ENCODE measurements around the gene OTULIN. TPM values are rescaled to one million over a fixed set of nuclear protein-coding genes. Genes with fewer than 3 reads are reported as not detected.
A peak's percentile ranks its signal among the peaks of the same experiment; 100 is the strongest.

OTULIN gene
- total RNA-seq (2012; rRNA removed), result 14.2 and 18.8 TPM in 2 replicates

DNA sequence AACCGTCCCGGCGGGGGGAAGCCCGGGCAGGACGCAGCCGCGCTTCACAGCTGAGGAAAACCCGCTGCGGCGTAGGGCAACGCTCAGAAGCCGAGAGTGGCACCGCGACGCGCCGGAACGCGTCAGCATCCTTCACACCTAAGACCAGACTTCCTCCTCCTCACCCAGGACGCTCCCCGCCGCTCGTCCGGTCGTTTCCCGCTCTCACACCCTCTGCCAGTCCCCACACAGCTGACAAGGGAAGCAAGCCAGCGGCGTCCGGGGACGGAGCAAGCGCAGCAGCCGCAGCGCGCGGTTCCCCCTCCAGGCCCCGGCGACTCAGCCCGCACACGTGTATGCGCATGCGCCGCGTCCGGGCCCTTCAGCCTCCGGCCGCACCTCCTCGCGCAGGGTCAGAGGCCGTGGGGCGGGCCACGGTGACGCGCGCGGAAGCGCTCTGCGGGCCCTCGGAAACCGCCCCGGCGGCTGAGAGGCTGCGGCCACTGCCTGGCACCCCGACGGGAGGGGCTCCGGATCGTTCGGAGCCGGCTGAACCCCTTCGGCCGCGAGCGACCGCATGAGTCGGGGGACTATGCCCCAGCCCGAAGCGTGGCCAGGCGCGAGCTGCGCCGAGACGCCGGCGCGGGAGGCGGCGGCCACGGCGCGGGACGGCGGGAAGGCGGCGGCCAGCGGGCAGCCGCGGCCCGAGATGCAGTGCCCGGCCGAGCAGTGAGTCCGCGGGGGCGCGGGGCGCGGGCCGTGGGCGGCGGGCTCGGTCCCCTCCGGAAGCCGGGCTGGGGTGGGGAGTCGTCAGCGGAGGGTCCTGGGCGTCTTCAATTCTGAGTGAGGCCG, at the start of gene OTULIN:
Gene OTULIN, plus strand, starts transcription at position 449 of the 831 bp plus-strand sequence. Its CDS starts 108 bp downstream, at position 557.
- Histone ChIP-seq H3K4me1 (ENCODE audit: control insufficient read depth, insufficient read depth, low read length) (peaks cover 31% of the 10 kb centered on the region), H3K4me2 (ENCODE audit: low read length) (peak within 1 kb of the TSS; percentile 85), H3K9me3 (replicated peaks; ENCODE audit: low read length) (no peaks in the 10 kb centered on the region), H3K36me3 (ENCODE audit: insufficient read depth, low read length) (no peaks in the 10 kb centered on the region), H3K4me3 (ENCODE audit: low read length) (peak within 1 kb of the TSS; percentile 79), H3K9ac (ENCODE audit: low read depth, low read length) (peak within 1 kb of the TSS; percentile 84), H3K27me3 (ENCODE audit: control insufficient read depth, insufficient read depth, low read length) (no peaks in the 10 kb centered on the region)

DNA sequence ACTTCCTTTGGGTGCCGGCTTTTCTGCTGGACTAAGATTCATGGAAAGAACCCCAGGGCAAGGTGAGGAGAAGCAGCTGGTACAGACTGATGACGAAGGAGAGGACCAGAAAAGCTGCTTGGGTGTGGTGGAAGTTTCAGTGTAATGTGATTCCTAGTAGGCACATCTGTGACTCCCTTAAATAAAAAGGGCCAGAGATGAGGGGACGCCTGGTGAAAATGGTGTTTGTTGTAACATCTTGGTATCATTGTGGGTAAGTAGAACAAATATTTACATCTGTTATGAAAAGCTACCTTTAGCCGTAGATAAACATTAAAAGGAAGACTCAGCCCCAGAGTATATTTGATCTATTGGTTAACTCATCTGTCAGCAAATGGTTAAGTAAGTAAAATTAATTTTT, 49.2 kb upstream of the OTULIN start:
- H3K4me1 ChIP-seq (ENCODE audit: control insufficient read depth, insufficient read depth, low read length), result no peaks in the 10 kb centered on the region

DNA sequence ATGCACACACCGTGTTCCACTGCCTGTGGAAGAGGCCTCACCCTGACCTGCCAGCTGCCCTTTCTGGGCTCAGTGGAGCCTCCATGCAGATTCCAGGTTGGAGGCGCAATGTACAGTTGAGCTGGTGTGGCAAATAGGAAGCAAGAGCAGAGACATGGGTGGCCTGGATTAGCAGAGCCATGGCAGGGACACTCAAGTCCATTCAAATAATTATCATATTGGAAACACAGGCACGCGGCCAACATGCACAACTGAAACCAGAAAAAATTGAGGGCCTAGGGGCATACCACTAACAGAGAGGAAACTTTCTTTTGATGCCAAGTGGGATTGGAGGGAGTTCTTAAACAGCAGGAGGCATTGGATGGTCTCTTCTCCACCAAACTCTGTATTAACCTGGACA, 47.1 kb upstream of the OTULIN start:
- Histone ChIP-seq H3K4me1 (ENCODE audit: control insufficient read depth, insufficient read depth, low read length) (no peaks in the 10 kb centered on the region), H3K36me3 (ENCODE audit: insufficient read depth, low read length) (no peaks in the 10 kb centered on the region), H3K4me2 (ENCODE audit: low read length) (no peak overlapping the region)

More for the DNA sequence above, 49.2 kb upstream of the OTULIN start:
- H3K4me2 ChIP-seq (ENCODE audit: low read length), result no peak overlapping the region
- no peak overlapping the region for H3K9ac ChIP-seq (ENCODE audit: low read depth, low read length)
- no peak overlapping the region for H3K4me3 ChIP-seq (ENCODE audit: low read length)
- H3K27me3 ChIP-seq (ENCODE audit: control insufficient read depth, insufficient read depth, low read length), result peaks cover 39% of the 10 kb centered on the region
- no peaks in the 10 kb centered on the region for H3K9me3 ChIP-seq (replicated peaks; ENCODE audit: low read length)
- H3K36me3 ChIP-seq (ENCODE audit: insufficient read depth, low read length), result no peaks in the 10 kb centered on the region

DNA sequence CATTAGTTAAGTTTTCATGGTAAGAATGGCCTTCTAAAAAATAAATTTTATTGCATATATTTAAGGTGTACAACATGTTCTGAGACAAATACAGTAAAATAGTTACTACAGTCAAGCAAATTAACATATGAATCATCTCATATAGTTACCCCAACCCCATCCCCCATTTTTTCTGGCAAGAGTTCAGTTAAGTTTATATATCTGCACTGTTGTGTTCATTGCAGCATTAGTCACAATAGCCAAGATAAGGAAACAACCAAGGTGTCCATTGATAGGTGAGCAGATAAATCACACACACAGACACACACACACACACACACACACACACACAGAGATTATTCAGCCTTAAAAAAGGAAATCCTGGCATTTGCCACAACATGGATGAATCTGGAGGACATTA, 37.2 kb upstream of the OTULIN start:
- Histone ChIP-seq H3K9me3 (replicated peaks; ENCODE audit: low read length) (no peaks in the 10 kb centered on the region), H3K4me1 (ENCODE audit: control insufficient read depth, insufficient read depth, low read length) (no peaks in the 10 kb centered on the region), H3K4me3 (ENCODE audit: low read length) (no peak overlapping the region), H3K4me2 (ENCODE audit: low read length) (no peak overlapping the region), H3K27me3 (ENCODE audit: control insufficient read depth, insufficient read depth, low read length) (peaks cover 21% of the 10 kb centered on the region), H3K9ac (ENCODE audit: low read depth, low read length) (no peak overlapping the region), H3K36me3 (ENCODE audit: insufficient read depth, low read length) (no peaks in the 10 kb centered on the region)

More for the DNA sequence above, 47.1 kb upstream of the OTULIN start:
- Histone ChIP-seq H3K9me3 (replicated peaks; ENCODE audit: low read length) (no peaks in the 10 kb centered on the region), H3K9ac (ENCODE audit: low read depth, low read length) (no peak overlapping the region), H3K4me3 (ENCODE audit: low read length) (no peak overlapping the region), H3K27me3 (ENCODE audit: control insufficient read depth, insufficient read depth, low read length) (peaks cover 44% of the 10 kb centered on the region)

DNA sequence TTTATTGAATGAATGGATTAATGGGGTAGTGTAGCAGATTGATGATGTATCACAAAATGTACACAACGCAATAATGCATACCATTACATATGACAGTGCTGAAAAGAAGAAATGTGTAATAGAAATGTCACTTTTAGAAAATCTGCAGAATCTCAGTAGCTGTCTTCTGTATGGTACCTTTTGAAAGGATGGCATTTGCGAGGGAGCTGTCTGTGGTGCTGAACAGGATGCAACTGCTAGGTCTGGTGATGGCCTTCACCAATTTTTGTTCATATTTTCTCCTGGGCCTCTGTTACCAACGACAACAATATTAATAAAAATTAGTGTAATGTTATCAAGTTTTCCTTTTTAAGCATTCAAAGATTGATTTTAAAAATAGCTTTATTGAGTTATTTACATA, 36.2 kb upstream of the OTULIN start:
- Histone ChIP-seq H3K9me3 (replicated peaks; ENCODE audit: low read length) (no peaks in the 10 kb centered on the region), H3K4me3 (ENCODE audit: low read length) (no peak overlapping the region), H3K27me3 (ENCODE audit: control insufficient read depth, insufficient read depth, low read length) (peaks cover 21% of the 10 kb centered on the region), H3K9ac (ENCODE audit: low read depth, low read length) (no peak overlapping the region), H3K4me2 (ENCODE audit: low read length) (no peak overlapping the region), H3K4me1 (ENCODE audit: control insufficient read depth, insufficient read depth, low read length) (no peaks in the 10 kb centered on the region), H3K36me3 (ENCODE audit: insufficient read depth, low read length) (no peaks in the 10 kb centered on the region)

DNA sequence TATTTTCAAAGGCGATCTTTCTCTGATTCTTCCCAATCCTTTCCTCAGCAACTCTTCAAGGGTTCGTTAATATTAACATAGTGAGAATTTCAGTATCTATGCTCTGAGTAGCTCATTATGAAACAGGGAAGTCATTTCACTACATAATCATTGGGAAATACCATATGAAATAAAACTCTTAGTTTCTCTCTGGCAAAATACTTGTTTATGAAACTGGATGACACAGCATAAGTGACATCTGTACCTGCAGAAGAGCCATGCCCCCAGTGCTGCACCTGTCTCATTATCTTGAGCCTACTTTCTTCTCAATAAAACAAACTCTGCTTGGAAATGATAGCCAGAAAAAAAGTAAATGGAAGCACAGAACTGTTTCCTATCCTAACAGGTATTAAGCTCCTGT, 33.8 kb upstream of the OTULIN start:
- no peak overlapping the region for H3K9ac ChIP-seq (ENCODE audit: low read depth, low read length)
- no peak overlapping the region for H3K4me2 ChIP-seq (ENCODE audit: low read length)
- no peaks in the 10 kb centered on the region for H3K9me3 ChIP-seq (replicated peaks; ENCODE audit: low read length)
- H3K27me3 ChIP-seq (ENCODE audit: control insufficient read depth, insufficient read depth, low read length), result peaks cover 11% of the 10 kb centered on the region
- H3K4me3 ChIP-seq (ENCODE audit: low read length), result no peak overlapping the region
- no peaks in the 10 kb centered on the region for H3K36me3 ChIP-seq (ENCODE audit: insufficient read depth, low read length)
- H3K4me1 ChIP-seq (ENCODE audit: control insufficient read depth, insufficient read depth, low read length), result no peaks in the 10 kb centered on the region

DNA sequence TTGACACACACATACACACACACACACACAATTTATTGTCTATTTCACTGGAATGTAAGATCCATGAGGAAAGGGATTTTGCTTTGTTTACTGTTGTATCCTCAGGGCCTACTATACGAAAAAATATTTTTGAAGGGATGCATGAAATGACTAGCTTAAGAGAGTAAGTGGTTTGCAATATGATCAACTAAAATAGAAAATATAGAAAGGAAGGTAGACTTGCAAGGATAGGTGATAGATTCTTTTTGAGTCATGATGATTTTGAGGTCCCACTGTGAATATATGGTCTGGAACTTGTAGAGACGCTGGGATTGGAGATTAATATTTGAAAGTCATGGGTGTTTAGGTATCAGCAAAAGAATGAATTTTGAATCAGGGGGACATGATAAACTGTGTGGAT, 28.9 kb upstream of the OTULIN start:
- H3K4me1 ChIP-seq (ENCODE audit: control insufficient read depth, insufficient read depth, low read length), result no peaks in the 10 kb centered on the region
- no peak overlapping the region for H3K9ac ChIP-seq (ENCODE audit: low read depth, low read length)
- H3K36me3 ChIP-seq (ENCODE audit: insufficient read depth, low read length), result no peaks in the 10 kb centered on the region
- no peak overlapping the region for H3K4me3 ChIP-seq (ENCODE audit: low read length)
- no peaks in the 10 kb centered on the region for H3K9me3 ChIP-seq (replicated peaks; ENCODE audit: low read length)
- no peak overlapping the region for H3K4me2 ChIP-seq (ENCODE audit: low read length)
- H3K27me3 ChIP-seq (ENCODE audit: control insufficient read depth, insufficient read depth, low read length), result peaks cover 47% of the 10 kb centered on the region

DNA sequence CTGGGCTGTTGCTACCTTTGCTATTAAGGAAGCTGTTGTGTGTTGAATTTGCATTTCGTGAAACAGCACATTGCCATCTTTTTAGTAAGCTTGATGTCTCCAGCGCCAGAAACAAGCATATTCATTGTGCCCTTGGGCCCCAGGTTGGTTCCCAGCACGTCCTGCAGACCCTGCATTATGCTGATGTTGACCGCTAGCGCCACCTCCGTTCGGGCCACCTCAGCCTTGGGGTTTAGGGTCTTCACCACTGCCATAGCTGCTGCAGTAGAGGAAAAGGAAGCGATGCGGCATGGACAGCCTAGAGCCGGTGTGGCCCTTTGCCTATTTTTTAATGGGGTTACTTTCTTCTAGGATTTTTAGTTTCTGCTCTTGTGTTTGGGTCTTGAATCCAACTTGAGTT, 23.8 kb upstream of the OTULIN start:
- H3K4me1 ChIP-seq (ENCODE audit: control insufficient read depth, insufficient read depth, low read length), result no peaks in the 10 kb centered on the region
- no peak overlapping the region for H3K4me2 ChIP-seq (ENCODE audit: low read length)
- peaks cover 66% of the 10 kb centered on the region for H3K27me3 ChIP-seq (ENCODE audit: control insufficient read depth, insufficient read depth, low read length)
- no peak overlapping the region for H3K4me3 ChIP-seq (ENCODE audit: low read length)
- no peaks in the 10 kb centered on the region for H3K9me3 ChIP-seq (replicated peaks; ENCODE audit: low read length)
- H3K9ac ChIP-seq (ENCODE audit: low read depth, low read length), result no peak overlapping the region
- no peaks in the 10 kb centered on the region for H3K36me3 ChIP-seq (ENCODE audit: insufficient read depth, low read length)

DNA sequence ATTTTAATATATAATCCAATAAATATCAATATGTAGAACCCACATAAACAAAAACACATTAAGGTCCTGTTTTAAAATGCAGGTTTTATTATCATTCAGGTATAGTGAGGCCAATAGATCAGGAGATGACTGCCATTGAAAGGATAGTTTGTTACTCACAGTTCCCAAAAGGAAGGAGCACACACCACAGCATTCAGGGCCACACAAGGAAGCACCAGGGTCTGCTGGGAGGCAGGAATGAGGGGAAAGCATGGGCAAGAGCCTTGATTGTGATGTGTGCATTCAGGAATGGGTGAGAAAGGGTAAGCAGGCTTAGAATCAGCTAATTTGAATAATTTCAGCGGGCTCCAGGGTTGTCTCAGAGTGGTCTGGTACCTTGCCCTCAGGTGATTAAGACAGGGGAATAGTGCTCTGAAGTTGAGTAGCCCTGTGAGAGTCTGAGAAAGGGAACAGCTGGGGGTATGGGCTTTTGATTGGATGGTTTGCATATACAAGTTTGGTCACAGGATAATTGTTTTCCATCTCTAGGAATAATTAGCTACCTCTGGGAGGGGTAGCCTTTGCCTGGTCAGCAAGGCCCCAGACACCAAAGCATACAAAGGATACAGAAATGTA, 19.8 kb upstream of the OTULIN start:
- no peak overlapping the region for H3K4me3 ChIP-seq (ENCODE audit: low read length)
- H3K4me1 ChIP-seq (ENCODE audit: control insufficient read depth, insufficient read depth, low read length), result peaks cover 3% of the 10 kb centered on the region
- H3K9me3 ChIP-seq (replicated peaks; ENCODE audit: low read length), result no peaks in the 10 kb centered on the region
- H3K27me3 ChIP-seq (ENCODE audit: control insufficient read depth, insufficient read depth, low read length), result peaks cover 49% of the 10 kb centered on the region
- H3K36me3 ChIP-seq (ENCODE audit: insufficient read depth, low read length), result no peaks in the 10 kb centered on the region
- no peak overlapping the region for H3K4me2 ChIP-seq (ENCODE audit: low read length)
- no peak overlapping the region for H3K9ac ChIP-seq (ENCODE audit: low read depth, low read length)

DNA sequence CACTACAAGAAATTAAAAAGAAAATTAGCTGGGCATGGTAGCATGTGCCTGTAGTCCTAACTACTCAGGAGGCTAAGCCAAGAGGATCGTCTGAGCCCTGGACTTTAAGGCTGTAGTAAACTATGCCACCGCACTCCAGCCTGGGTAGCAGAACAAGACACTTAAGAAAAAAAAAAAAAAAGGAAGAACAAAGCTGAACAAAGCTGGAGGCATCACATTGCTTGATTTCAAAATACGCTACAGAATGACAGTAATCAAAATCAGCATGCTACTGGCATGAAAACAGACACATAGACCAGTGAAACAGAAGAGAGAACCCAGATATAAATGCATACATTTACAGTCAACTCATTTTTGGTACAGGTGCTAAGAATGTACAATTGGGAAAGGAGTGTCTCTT, 14.5 kb upstream of the OTULIN start:
- H3K4me2 ChIP-seq (ENCODE audit: low read length), result no peak overlapping the region
- H3K9ac ChIP-seq (ENCODE audit: low read depth, low read length), result no peak overlapping the region
- H3K4me1 ChIP-seq (ENCODE audit: control insufficient read depth, insufficient read depth, low read length), result peaks cover 3% of the 10 kb centered on the region
- H3K27me3 ChIP-seq (ENCODE audit: control insufficient read depth, insufficient read depth, low read length), result peaks cover 54% of the 10 kb centered on the region
- no peak overlapping the region for H3K4me3 ChIP-seq (ENCODE audit: low read length)
- no peaks in the 10 kb centered on the region for H3K36me3 ChIP-seq (ENCODE audit: insufficient read depth, low read length)
- H3K9me3 ChIP-seq (replicated peaks; ENCODE audit: low read length), result no peaks in the 10 kb centered on the region

DNA sequence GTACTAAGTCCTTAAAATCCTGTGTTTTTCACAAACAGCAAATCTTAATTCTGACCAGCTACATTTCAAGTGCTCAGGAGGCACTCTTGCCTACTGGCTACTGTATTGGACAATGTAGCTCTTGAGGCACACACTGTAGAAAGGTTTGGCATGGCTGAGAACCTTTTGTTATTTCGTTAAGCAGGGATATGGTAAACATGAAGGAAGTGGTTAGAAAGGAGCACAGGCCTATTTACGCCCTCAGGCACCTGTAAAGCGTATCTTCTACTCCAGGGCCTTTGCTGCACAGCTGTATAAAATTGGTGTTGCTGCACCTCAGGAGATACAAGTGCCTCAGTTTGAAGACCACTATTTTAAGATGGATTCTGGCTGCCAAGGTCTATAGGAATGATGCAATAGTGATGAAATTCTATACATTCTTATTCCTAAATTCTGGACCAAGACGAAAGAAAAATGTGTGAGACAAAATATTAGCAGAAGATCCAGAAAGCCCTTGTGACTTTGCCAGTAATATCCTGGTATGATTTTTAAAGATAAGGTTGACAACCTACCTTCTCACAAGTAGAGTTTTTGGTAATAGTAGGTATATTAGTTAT, 9.3 kb upstream of the OTULIN start:
- H3K9ac ChIP-seq (ENCODE audit: low read depth, low read length), result no peak overlapping the region
- no peak overlapping the region for H3K4me2 ChIP-seq (ENCODE audit: low read length)
- H3K4me1 ChIP-seq (ENCODE audit: control insufficient read depth, insufficient read depth, low read length), result peaks cover 5% of the 10 kb centered on the region
- H3K27me3 ChIP-seq (ENCODE audit: control insufficient read depth, insufficient read depth, low read length), result peaks cover 33% of the 10 kb centered on the region
- H3K36me3 ChIP-seq (ENCODE audit: insufficient read depth, low read length), result no peaks in the 10 kb centered on the region
- no peak overlapping the region for H3K4me3 ChIP-seq (ENCODE audit: low read length)
- H3K9me3 ChIP-seq (replicated peaks; ENCODE audit: low read length), result no peaks in the 10 kb centered on the region

Measured in skeletal muscle satellite cell (primary cell).